WI38 (cell line): ENCODE results near the gene FHIP1A.

Experiments
- H3K4me3 ChIP-seq: 2 replicates; pipeline ENCODE4 v1.5.1; 2011; ENCODE audit warnings: low read depth, mild to moderate bottlenecking, control low read depth, low read length
- CTCF ChIP-seq: IDR thresholded peaks from 2 replicates; pipeline ENCODE4 v1.5.1; 2012; ENCODE audit warnings: low read depth, mild to moderate bottlenecking, control low read depth, low read length

Gene FHIP1A

DNA sequence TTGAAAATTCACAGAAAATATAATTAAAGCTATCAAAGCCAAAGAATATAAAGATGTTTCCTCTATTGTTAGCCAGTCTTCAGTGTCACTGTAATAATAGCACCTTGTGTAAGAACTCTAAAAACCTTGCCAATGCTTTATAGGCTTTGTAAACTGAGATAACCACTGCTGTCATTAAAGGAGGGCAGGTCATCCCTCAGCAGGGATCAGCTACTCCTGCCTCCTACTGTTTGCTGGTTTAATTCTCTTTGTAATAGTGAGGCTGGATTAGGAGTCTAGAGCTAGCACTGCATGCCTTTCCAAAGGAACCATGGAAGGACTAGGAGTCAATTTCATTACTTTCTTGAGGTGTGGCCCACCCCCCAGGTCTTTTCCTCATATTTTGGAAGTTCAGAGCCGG, 46.2 kb downstream of the FHIP1A start:
- TF ChIP-seq CTCF, result no peak
- no peak overlapping the region for H3K4me3 ChIP-seq

GRCh38 chr4:151458148-151458547, 49.2 kb downstream of the FHIP1A start:
- no peak overlapping the region for H3K4me3 ChIP-seq
- no peak for TF ChIP-seq CTCF
